VCaP (cell line): ENCODE data around the gene MRPL42.
"Not testable (repeated sequence)": the region's sequence is repeated elsewhere in the genome, so short reads cannot be mapped to it uniquely, and the experiment has no call there.

Experiments
- H3K27ac ChIP-seq: fragments of 450-650 bp; 2 replicates; pipeline ENCODE4 v1.5.1; 2017
- TF ChIP-seq, protein P1 (sequence below): fragments of 450-650 bp; conservative IDR thresholded peaks from 2 replicates; pipeline ENCODE4 v1.5.1; 2017; ENCODE audit warnings: mild to moderate bottlenecking, moderate library complexity

MRPL42 gene

GRCh38 chr12:93549174-93549573 lies 81.9 kb downstream of the MRPL42 start:
- TF ChIP-seq, protein P1, sequence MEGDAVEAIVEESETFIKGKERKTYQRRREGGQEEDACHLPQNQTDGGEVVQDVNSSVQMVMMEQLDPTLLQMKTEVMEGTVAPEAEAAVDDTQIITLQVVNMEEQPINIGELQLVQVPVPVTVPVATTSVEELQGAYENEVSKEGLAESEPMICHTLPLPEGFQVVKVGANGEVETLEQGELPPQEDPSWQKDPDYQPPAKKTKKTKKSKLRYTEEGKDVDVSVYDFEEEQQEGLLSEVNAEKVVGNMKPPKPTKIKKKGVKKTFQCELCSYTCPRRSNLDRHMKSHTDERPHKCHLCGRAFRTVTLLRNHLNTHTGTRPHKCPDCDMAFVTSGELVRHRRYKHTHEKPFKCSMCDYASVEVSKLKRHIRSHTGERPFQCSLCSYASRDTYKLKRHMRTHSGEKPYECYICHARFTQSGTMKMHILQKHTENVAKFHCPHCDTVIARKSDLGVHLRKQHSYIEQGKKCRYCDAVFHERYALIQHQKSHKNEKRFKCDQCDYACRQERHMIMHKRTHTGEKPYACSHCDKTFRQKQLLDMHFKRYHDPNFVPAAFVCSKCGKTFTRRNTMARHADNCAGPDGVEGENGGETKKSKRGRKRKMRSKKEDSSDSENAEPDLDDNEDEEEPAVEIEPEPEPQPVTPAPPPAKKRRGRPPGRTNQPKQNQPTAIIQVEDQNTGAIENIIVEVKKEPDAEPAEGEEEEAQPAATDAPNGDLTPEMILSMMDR, result no peak

DNA sequence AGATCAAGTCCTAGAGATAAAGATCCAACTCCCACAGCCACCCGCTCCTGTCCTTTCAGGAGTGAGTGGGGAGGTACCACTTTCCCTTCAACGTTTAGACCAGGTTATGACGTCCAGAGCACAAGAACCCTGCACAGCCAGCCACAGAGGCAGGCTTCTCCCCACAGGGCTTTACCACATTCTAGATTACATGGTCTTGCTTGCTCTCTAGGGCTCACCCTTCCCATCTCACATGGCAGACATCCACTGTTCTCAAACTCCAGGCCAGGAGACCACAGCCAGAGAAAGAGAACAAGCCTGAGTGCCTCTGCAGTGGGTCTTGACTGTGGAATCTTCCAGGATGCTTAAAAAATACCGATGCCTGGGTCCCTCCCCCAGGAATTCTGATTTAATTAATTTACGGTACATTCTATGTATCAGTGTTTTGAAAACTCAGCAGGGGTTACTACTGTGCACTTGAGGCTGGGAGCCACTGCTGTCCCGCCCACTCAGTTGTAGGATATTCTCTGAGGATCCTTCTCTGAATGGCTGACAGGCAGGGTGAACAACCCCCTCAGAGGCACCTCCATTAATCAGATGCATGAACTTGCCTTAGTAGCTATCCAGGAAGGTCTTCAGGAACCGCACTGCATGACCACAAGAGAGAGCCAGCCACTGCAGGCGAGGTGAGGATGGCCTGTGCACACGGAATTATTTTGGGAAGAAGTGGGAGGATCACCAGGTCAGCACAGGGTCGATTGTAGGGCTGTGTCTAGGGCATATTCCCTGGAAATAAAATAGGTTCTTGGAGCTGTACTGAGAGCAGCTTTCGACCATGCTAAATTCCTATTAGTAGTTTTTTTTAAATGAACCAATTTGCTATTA lies 83.7 kb downstream of the MRPL42 start:
- peak overlapping the region; percentile 57; the same call in 1 of the 2 replicates for H3K27ac ChIP-seq
- TF ChIP-seq, protein P1, result no peak

More at GRCh38 chr12:93549174-93549573, 81.9 kb downstream of the MRPL42 start:
- no peak overlapping the region for H3K27ac ChIP-seq

GRCh38 chr12:93552427-93552826 lies 85.1 kb downstream of the MRPL42 start:
- TF ChIP-seq, protein P1, result no peak
- peak overlapping the region; percentile 57 for H3K27ac ChIP-seq

GRCh38 chr12:93557879-93558278 lies 90.6 kb downstream of the MRPL42 start:
- H3K27ac ChIP-seq, result not testable (repeated sequence)

- not testable (repeated sequence) for H3K27ac ChIP-seq
Measured at GRCh38 chr12:93558685-93559084, 91.4 kb downstream of the MRPL42 start.

- H3K27ac ChIP-seq, result no peak overlapping the region
- TF ChIP-seq, protein P1, result no peak; the same call in 1 of the 2 replicates
Measured at GRCh38 chr12:93563807-93564538, 96.7 kb downstream of the MRPL42 start.

- H3K27ac ChIP-seq, result no peak overlapping the region
- TF ChIP-seq, protein P1, result no peak
Measured at GRCh38 chr12:93565760-93566159, 98.4 kb downstream of the MRPL42 start.
